Measurements from ENCODE around the gene LAMTOR3.

Gene LAMTOR3

DNA sequence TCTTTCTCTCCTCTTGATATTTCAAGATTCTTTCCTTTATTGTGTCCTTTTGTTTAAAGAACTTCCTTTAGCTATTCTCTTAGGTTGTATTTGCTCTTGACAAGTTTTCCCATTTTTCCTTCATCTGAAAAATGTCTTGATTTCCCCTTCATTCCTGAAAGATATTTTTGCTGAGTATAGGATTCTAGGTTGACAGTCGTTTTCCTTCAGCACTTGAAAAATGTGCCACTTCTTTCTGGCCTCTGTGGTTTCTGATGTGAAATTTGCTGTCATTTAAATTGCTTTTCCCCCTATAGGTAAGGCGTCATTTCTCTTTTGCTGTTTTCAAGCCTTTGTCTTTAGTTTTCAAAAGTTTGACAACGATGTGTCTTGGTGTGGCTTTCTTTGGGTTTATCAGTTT lies 23.3 kb upstream of the LAMTOR3 start:
- DNase-seq (ENCODE audit: low read depth): no peak
- no peak overlapping the region for H3K4me3 ChIP-seq (ENCODE audit: low read depth, low read length)
- TF ChIP-seq, protein P1, sequence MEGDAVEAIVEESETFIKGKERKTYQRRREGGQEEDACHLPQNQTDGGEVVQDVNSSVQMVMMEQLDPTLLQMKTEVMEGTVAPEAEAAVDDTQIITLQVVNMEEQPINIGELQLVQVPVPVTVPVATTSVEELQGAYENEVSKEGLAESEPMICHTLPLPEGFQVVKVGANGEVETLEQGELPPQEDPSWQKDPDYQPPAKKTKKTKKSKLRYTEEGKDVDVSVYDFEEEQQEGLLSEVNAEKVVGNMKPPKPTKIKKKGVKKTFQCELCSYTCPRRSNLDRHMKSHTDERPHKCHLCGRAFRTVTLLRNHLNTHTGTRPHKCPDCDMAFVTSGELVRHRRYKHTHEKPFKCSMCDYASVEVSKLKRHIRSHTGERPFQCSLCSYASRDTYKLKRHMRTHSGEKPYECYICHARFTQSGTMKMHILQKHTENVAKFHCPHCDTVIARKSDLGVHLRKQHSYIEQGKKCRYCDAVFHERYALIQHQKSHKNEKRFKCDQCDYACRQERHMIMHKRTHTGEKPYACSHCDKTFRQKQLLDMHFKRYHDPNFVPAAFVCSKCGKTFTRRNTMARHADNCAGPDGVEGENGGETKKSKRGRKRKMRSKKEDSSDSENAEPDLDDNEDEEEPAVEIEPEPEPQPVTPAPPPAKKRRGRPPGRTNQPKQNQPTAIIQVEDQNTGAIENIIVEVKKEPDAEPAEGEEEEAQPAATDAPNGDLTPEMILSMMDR (IDR thresholded peaks at IDR 0.05; ENCODE audit: low read depth, low read length, missing control alignments): no peak

DNA sequence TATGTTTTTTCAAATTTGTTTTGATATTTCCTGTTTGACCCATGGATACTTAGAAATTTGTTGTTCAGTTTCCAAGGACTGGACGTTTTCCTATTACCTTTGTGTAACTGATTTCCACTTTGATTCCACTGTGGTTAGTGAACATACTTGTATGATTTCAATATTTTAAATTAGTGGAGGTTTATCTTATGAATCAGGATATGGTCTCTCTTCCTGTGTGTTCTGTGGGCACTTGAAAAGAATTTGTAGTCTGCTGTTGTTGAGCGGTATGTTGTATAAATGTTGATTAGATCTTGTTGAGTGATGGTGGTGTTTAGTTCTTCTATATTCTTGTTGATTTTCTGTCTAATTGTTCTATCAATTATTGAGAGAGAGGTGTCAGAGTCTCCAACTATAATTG lies 21.2 kb upstream of the LAMTOR3 start:
- no peak overlapping the region for H3K4me3 ChIP-seq (ENCODE audit: low read depth, low read length)
- no peak for DNase-seq (ENCODE audit: low read depth)
- TF ChIP-seq, protein P1 (IDR thresholded peaks at IDR 0.05; ENCODE audit: low read depth, low read length, missing control alignments): no peak

DNA sequence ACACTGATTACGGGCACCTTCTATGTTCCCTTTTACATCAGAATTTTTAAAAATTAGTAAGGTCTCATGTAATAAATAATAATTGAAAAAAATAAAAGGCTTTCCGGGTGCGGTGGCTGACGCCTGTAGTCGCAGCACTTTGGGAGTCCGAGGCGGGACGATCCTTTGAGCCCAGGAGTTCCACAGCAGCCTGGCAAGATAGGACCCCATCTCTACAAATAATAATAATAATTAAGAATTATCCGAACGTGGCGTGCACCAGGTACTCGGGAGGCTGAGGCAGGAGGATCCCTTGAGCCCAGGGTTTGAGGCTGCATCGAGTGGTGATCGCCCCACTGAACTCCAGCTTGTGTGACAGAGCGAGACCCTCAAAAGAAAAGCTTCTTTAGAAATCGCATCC lies 771 bp upstream of the LAMTOR3 start:
- no peak for DNase-seq (ENCODE audit: low read depth)
- no peak overlapping the region; the same call in 1 of the 2 replicates for H3K4me3 ChIP-seq (ENCODE audit: low read depth, low read length)
- TF ChIP-seq, protein P1 (IDR thresholded peaks at IDR 0.05; ENCODE audit: low read depth, low read length, missing control alignments): no peak

GRCh38 chr4:99893839-99894160 lies 427 bp downstream of the LAMTOR3 start:
- TF ChIP-seq, protein P1 (IDR thresholded peaks at IDR 0.05; ENCODE audit: low read depth, low read length, missing control alignments): no peak
- no peak for DNase-seq (ENCODE audit: low read depth)
- peak overlapping the region; percentile 88 for H3K4me3 ChIP-seq (ENCODE audit: low read depth, low read length)

DNA sequence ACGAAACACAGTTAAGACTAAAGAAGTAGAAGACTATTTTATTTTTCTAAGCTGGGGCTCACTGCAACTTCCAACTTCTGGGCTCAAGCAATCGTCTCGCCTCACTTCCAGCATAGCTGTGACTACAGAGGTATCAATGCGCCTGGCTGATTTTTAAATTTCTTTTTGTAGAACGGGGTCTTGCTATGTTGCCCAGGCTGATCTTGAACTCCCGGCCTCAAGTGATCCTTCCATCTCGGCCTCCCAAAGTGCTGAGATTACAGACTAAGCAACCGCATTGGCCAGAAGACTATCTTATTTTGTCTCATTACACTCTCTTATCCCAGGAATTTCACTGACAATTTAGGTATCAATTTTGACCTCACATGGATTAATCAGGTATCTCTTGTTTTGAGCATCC lies 1.2 kb downstream of the LAMTOR3 start:
- no peak for DNase-seq (ENCODE audit: low read depth)
- TF ChIP-seq, protein P1 (IDR thresholded peaks at IDR 0.05; ENCODE audit: low read depth, low read length, missing control alignments): no peak

DNA sequence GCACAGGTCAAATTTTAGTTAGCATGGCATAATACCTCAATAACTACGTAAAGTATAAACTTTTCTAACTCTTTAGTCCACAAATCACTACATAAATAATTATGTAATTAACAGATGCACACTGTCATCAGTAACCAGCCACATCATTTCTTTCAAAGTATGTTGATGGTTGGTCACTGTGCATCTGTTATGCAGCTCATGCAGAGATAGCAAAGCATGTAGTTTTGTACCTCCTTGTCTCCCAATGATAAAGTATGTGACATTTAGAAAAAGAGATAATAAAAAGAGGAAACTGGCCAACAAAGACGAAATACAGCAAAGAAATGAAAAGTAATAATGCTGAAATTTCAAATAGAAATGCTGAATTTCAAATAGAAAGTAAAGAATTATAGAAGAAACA lies 2.9 kb downstream of the LAMTOR3 start:
- TF ChIP-seq, protein P1 (IDR thresholded peaks at IDR 0.05; ENCODE audit: low read depth, low read length, missing control alignments): no peak
- no peak overlapping the region for H3K4me3 ChIP-seq (ENCODE audit: low read depth, low read length)
- DNase-seq (ENCODE audit: low read depth): no peak

More for the DNA sequence above, 1.2 kb downstream of the LAMTOR3 start:
- H3K4me3 ChIP-seq (ENCODE audit: low read depth, low read length): peak overlapping the region; percentile 88

DNA sequence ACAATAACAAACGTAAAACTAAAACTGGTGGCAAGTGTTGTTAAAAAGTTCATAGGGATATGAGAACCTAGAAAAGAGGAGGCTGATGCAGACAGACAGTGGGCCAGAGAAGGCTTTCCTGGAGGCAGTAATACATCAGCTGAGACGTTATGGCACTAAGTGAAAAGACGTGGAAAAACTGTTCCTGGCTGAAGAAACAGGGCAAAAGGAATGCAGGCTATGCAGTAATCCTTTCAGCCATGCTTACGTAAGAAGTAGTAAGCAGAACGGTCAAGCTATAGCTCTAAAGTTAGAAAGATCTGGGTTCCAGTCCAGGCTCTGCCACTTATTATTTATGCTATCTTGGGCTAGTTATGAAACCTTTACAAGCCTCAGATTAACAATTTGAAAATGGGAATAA lies 6.4 kb downstream of the LAMTOR3 start:
- no peak for DNase-seq (ENCODE audit: low read depth)
- H3K4me3 ChIP-seq (ENCODE audit: low read depth, low read length): no peak overlapping the region
- TF ChIP-seq, protein P1 (IDR thresholded peaks at IDR 0.05; ENCODE audit: low read depth, low read length, missing control alignments): no peak
